ENCODE data around the gene RAX2.
"Not testable (repeated sequence)": the region's sequence is repeated elsewhere in the genome, so short reads cannot be mapped to it uniquely, and the experiment has no call there.

Gene RAX2

DNA sequence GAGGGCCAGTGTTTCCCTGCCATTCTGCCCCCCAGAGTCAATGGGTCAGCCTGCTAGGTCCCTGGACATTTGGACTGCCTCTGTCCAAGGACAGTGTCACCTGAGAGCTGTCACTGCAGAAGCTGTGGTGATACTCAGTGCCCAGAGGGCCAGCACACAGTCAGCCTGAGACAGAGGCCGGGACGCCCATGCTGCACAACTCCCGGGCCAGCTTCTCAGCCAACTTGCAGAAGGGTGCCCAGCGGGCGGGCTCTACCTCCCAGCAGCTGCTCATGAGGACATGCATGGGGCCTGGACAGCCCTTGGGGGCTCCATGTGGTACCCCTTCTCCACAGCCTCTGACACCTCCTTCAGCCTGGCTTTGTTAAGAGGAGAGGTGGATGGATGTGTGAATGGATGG, 3.8 kb upstream of the RAX2 start:
- no peak for DNase-seq

DNA sequence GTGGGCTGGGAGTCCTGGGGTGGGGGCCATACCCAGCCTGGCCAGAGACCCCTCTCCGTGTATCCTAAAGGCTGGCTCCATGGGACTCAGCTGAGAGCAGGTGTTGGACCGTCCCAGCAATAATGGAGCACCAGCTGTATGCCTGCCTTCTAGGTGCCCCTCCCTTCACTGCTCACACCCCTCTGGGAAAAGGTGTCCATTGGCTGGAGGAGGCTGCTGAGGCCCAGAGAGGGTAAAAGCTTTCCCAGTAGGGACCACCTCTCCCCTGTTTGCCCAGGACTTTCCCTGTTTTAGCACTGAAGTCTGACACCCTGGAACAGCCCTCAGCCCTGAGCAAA, 3.3 kb upstream of the RAX2 start:
- DNase-seq = no peak

GRCh38 chr19:3774621-3775373, 2.8 kb upstream of the RAX2 start:
- no peak for DNase-seq

DNA sequence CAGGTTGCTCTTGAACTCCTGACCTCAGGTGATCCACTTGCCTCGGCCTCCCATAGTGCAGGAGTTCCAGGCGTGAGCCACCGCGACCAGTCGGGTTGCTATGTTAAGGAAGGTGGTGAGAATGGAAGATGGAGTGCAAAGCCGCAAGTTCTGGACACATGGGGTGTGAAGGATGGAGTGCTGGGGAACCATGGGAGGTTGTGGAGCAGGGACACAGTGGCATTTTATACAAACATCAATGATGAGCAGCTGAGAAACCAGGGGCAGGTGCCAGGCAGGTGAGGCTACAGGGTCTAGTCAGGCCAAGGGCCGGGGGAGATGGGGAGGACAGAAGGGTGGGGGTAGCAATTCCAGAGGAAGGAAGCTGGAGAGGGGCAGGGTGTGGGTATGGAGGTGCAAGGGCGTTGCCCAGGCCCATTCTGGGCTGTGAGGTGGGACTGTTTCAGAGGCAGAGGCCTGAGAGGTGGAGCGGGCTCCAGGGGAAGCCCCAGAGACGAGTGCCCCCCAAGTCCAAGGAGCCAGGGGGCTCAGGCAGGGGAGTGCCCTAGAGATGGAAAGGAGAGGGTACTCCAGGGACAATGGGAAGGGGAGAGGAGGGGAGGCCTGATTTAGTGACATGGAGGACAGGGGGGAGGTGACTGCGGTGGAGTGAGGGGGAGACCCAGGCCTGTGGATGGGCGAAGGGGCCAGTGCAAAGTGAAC, 1.9 kb upstream of the RAX2 start:
- DNase-seq = no peak

- DNase-seq = no peak
These were observed 775 bp downstream of the RAX2 start for GRCh38 chr19:3771000-3771905.

- DNase-seq = no peak
These were observed 1.7 kb downstream of the RAX2 start for GRCh38 chr19:3770136-3770999.

DNA sequence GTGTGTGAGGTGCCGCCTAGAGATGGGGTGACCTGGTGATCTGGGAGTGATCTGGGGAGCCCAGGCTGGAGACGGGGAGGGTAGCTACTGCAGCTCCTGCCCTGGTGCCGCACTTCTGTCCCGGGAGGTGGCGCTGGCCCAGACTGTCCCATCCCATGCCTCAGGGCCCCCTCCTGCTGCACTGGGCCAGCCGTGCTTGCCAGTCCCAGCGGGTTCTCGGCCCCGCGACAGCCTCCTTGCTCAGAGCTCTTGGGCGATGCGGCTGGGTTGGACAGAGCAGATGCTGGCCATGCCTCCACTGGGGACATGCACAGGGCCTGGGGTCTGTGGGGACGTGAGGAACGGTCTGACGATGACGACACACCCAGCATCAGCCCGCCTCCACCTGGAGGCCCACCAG, 2.5 kb downstream of the RAX2 start:
- DNase-seq = no peak

DNA sequence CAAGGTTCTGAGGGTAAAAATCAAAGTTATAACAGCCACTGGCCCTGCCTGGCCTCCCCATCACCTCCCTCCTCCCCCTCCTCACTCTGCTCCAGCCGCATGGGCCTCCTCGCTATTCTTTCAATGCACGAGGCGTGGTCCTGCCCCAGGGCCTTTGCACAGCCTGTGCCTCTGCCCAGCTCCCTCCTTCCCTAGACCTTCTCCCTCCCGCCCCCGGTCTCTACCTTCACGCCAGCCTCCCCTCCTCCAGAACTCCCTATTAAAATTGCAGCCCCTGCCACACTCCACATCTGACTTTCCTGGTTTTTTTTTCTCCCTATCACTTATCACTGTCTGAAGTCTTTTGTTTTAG, 3.3 kb downstream of the RAX2 start:
- no peak for DNase-seq

- DNase-seq = no peak
These were observed 3.8 kb downstream of the RAX2 start for GRCh38 chr19:3768015-3768747.

GRCh38 chr19:3767050-3767449, 5.0 kb downstream of the RAX2 start:
- no peak for DNase-seq

DNA sequence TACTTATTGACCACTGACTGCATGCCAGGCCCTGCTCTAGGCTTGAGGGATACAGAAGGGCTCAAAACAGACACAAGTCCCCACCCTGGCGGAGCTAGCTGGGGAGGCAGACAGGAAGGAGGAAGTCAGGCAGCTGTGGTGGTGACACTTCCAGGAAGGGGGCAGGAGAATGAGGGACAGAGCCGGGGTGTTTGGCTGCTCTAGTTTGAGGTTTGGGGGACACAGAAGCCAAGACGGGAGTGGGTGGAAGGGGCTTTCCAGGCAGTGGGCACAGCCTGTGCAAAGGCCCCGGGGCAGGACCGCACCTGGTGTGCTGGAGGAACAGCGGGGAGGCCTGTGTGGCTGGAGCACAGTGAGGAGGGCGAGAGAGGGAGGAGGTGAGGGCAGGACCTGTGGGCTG, 5.5 kb downstream of the RAX2 start:
- peak in 1 of 2 donors; percentile 14 for DNase-seq

- not testable (repeated sequence) for DNase-seq
These were observed 6.3 kb downstream of the RAX2 start for GRCh38 chr19:3765757-3766156.

GRCh38 chr19:3765121-3765520, 6.9 kb downstream of the RAX2 start:
- no peak for DNase-seq

DNA sequence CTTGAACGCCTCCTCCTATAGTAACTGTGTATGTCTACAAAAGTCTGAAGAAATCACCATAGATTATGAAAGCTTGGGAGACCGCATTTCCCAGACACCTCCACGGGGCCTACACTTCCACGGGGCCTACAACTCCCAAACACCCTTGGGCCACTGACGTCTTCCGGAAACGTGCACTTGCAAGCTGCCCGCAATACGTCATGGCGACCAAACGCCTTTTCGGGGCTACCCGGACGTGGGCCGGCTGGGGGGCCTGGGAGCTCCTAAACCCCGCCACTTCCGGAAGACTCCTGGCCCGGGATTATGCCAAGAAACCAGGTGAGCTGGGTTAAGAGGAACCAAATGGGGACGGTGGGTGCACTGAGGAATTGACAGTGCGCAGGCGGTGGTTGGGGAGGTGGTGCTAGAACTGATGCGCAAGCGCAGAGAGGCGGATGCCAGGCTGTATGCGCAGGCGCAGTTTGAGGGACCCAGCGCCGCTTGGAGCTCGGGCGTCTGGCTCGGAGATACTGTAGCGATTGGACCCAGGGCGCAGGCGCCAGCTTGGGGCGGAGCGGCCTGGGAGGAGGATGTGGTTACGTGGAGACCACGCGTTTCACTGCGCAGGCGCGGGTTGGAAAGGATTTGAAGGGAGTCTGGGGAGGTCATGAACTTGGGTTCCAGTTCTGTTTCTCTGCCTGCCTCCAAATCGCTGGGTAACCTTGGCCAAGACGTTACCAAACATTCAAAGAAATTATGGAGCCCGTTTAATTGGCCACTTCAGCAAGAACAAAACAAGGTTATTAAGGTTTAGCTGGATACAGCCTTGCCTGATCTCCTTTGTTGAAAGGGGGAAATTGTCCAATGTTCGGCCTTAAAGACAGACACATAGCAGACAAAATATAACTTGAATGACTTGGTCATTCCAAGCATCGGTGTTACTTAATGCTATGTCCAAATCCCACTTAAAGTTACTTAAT, 9.2 kb downstream of the RAX2 start, which contains the start of gene MRPL54:
TSS of gene MRPL54 (plus strand) at position 182 of the 959 bp plus-strand sequence. CDS start at position 201, 19 bp downstream.
- DNase-seq = peak; percentile 99 to 100

- no peak for DNase-seq
These were observed 9.9 kb downstream of the RAX2 start for GRCh38 chr19:3762130-3762473.

DNA sequence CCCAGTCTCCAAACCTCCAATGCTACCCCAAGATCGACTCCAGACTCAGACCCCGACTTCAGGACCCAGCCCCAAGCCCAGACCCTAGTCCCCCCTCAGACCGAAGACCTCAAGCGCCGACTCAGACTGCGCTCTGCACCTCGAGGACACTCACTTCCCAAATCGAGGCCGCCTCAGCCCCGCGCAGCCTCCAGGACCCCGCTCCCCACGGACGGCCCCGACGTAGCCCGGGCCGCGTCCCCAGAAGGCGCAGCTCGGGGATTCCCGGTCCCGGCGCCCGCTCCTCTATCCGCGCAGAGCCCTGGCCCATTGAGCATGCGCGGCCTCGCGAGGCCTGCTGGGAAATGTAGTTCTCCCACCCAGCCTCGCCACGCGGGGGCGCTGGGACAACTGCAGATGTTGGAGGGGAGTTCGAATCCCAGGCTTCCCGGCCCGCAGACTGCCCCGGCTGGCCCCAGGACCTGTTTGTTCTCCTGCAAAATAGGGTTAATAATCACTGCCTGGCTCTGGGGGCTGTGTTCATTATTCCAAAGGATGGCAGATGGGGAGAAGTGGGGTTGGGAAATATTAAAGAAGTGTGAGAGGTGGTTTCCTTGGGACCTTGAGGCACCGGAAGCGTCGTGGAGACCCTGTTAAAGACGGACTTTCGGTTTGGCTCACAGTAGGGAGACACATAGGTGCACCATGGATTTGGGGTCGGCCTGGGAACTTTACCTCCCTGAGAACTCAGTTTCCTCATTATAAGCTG, 10.5 kb downstream of the RAX2 start, which contains the start of gene APBA3:
TSS of gene APBA3 (minus strand) at position 311 of the 748 bp plus-strand sequence. CDS start 1,428 bp downstream, outside the sequence.
- DNase-seq = peak; percentile 95 to 96

- DNase-seq = peak; percentile 20 to 63
These were observed 11.1 kb downstream of the RAX2 start for GRCh38 chr19:3760871-3761361.

DNA sequence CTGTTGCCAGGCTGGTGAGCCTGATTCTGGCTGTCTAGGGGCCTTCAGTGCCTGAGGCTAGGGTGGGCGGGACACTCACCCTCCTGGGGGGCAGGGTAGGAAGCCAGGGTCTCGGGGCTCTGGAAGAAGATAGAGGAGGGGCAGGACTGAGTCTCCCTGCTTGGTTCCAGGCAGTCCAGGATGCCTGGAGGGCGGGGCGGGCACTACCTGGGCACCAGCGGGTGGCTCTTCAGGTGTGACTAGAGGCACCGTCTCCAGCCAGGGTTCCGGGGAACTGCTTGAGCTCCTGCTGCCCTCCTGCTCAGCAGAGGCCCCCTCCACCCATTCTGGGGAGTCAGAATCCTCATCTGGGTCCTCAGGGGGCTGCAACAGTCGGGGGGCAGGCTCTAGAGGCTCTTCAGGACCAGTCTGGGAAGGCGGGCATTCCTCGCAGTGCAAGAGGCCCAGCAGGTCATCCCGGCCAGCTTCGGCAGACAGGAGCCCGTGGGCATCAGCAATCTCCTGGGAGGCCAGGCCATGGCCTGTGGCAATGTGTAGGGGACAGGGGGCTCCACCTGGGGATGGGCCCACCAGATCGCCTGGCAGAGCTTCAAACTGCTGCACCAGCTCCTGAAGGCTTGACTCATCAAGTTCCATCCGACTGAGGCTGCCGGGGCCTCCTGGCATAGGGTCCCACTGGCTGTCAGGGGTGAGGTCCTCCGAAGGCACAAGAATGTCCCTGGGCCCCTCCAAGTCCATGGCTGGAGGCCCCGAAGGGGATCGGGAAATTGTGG, 12.4 kb downstream of the RAX2 start:
- no peak for DNase-seq

- not testable (repeated sequence) for DNase-seq
These were observed 13.7 kb downstream of the RAX2 start for GRCh38 chr19:3758297-3758696.

Data from CD4-positive, alpha-beta T cell treated with Interleukin-4 for 1 hour (primary cell).